ENCODE results near the gene NUBP2. TPM values are rescaled to one million over a fixed set of nuclear protein-coding genes. Genes with fewer than 3 reads are reported as not detected.

NUBP2 gene
- total RNA-seq, 1 experiment from 2014 or later: 69.4 TPM

DNA sequence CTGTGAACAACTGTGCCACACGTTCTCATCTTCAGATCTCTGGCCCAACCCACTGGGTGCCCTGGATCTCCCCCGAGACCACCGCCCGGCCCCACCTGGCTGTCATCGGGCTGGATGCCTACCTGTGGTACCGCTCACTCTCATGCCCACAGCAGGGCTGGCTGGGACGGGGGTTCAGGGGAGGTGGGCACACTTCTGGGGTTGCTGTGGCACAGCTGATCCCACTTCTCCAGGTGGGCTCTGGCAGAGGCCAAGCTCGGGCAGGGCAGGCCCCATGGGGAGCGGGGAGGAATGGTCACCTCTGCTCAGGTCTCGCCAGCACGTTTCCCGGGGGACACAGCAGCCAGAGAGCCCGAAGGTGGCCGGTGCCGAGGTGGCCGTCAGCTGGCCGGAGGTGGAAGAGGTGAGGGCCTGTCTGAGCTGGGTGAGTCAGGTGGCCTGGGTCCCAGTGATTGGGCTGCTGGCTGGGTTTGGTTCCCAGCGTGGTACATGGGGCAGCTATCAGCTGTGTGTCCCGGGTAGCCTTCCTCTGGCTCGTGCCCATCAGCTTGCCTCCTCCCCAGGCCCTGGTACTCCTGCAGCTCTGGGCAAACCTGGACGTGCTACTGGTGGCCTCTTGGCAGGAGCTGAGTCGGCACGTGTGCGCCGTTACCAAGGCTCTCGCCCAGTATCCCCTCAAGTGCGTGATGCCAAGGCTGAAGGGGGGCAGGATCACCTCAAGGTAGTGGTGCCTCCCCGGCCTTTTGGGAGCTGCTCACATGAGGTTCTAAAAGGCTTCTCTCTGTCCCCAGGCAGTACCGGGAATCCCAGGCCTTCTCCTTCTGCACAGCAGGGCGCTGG is 7.5 kb upstream of the NUBP2 start:
- H3K56ac ChIP-seq (ENCODE audit: insufficient read length, low read depth, low read length): no peak overlapping the region
- no peak overlapping the region for H2BK20ac ChIP-seq (ENCODE audit: low read depth, low read length, poor library complexity, severe bottlenecking)
- TF ChIP-seq, protein P1, sequence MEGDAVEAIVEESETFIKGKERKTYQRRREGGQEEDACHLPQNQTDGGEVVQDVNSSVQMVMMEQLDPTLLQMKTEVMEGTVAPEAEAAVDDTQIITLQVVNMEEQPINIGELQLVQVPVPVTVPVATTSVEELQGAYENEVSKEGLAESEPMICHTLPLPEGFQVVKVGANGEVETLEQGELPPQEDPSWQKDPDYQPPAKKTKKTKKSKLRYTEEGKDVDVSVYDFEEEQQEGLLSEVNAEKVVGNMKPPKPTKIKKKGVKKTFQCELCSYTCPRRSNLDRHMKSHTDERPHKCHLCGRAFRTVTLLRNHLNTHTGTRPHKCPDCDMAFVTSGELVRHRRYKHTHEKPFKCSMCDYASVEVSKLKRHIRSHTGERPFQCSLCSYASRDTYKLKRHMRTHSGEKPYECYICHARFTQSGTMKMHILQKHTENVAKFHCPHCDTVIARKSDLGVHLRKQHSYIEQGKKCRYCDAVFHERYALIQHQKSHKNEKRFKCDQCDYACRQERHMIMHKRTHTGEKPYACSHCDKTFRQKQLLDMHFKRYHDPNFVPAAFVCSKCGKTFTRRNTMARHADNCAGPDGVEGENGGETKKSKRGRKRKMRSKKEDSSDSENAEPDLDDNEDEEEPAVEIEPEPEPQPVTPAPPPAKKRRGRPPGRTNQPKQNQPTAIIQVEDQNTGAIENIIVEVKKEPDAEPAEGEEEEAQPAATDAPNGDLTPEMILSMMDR (conservative IDR thresholded peaks at IDR 0.05): no peak
- H3K9ac ChIP-seq (ENCODE audit: extremely low read depth, insufficient read length, low read length): no peak overlapping the region
- no peak overlapping the region for H3K27ac ChIP-seq (ENCODE audit: insufficient read length, low read depth, low read length)
- no peak overlapping the region for H3T11ph ChIP-seq (ENCODE audit: low read length)
- no peak overlapping the region for H3K27ac Mint-ChIP-seq
- H4K8ac ChIP-seq (replicated peaks; ENCODE audit: insufficient read length, low read depth, low read length): no peak overlapping the region
- H3K79me2 ChIP-seq (ENCODE audit: insufficient read depth, low read length): no peaks in the 10 kb centered on the region; the same call in 1 of the 2 replicates
- no CpG with 5 or more reads among the region's 30 CpGs for WGBS (ENCODE audit: extremely low coverage, insufficient read length, low lambda C conversion rate)
- H3K14ac ChIP-seq (ENCODE audit: insufficient read depth, low read length): no peak overlapping the region
- H4K20me1 ChIP-seq (ENCODE audit: control insufficient read depth, insufficient read depth, insufficient read length): no peaks in the 10 kb centered on the region
- H3K23ac ChIP-seq (ENCODE audit: insufficient read length, low read depth, low read length): no peak overlapping the region
- no peaks in the 10 kb centered on the region for H3K4me1 ChIP-seq (ENCODE audit: insufficient read depth, low read length)
- no peaks in the 10 kb centered on the region for H3K9me3 ChIP-seq (ENCODE audit: control insufficient read depth, low read depth, low read length)
- peaks cover 5% of the 10 kb centered on the region for H3K79me1 ChIP-seq (ENCODE audit: insufficient read depth, low read depth, low read length, poor library complexity, severe bottlenecking)
- H2AK5ac ChIP-seq (ENCODE audit: insufficient read length, low read length): no peak overlapping the region
- H2BK12ac ChIP-seq (ENCODE audit: insufficient read length, low read depth, low read length): no peak overlapping the region
- peaks cover 9 to 41% (median 17%) of the 10 kb centered on the region in 3 experiments; a peak in 6 of 7 replicates for H3K36me3 Mint-ChIP-seq (ENCODE audit: insufficient read depth in 1 of 3, low read depth in 3 of 3)
- no peak overlapping the region for H2BK120ac ChIP-seq (ENCODE audit: low read depth, low read length, poor library complexity, severe bottlenecking)
- peaks cover under 1 to 15% of the 10 kb centered on the region in 2 experiments for H3K4me1 Mint-ChIP-seq
- H2BK15ac ChIP-seq (ENCODE audit: low read depth, low read length): no peak overlapping the region
- H3K9me3 Mint-ChIP-seq: no peaks in the 10 kb centered on the region
- no peak overlapping the region for H3K18ac ChIP-seq (ENCODE audit: insufficient read length, low read depth, low read length)
- H2BK5ac ChIP-seq (ENCODE audit: insufficient read length, low read length): no peak overlapping the region
- H4K5ac ChIP-seq (ENCODE audit: insufficient read length, low read depth, low read length): no peak overlapping the region
- H3K4ac ChIP-seq (ENCODE audit: low read depth, low read length): no peak overlapping the region
- H3K23me2 ChIP-seq (ENCODE audit: insufficient read length, low read depth, low read length, poor library complexity, severe bottlenecking): peaks cover 9% of the 10 kb centered on the region
- H3K27me3 Mint-ChIP-seq (ENCODE audit: low read depth): no peaks in the 10 kb centered on the region; the same call in 1 of the 2 replicates
- no peaks in the 10 kb centered on the region for H3K27me3 ChIP-seq (ENCODE audit: insufficient read depth, low read length)
- no peak overlapping the region for H2AFZ ChIP-seq (ENCODE audit: low read length)
- no peak for DNase-seq
- H3K4me3 Mint-ChIP-seq: peak overlapping the region; percentile 32 to 35; a peak in 2 of 5 replicates
- H4K91ac ChIP-seq (ENCODE audit: insufficient read length, low read depth, low read length): no peak overlapping the region
- no peak overlapping the region for H3K4me2 ChIP-seq (ENCODE audit: insufficient read depth, insufficient read length, low read length)

All from H9 (cell line).